Islet of Langerhans (tissue), 1 donor: ENCODE results near the gene SYF2.
"Not testable (repeated sequence)": the region's sequence is repeated elsewhere in the genome, so short reads cannot be mapped to it uniquely, and the experiment has no call there.

Source experiments
- FAIRE-seq: peaks from one replicate; lab custom pipeline; 2011; peaks lifted over from hg19 to GRCh38; lab: Jason Lieb, UNC

Gene SYF2

GRCh38 chr1:25205786-25206185 is 26.5 kb downstream of the SYF2 start:
- no peak for FAIRE-seq

- peak; percentile 74 for FAIRE-seq
These were observed 27.4 kb downstream of the SYF2 start for GRCh38 chr1:25204797-25205480.

GRCh38 chr1:25201006-25201405 is 31.3 kb downstream of the SYF2 start:
- FAIRE-seq = no peak

GRCh38 chr1:25199819-25200620 is 32.3 kb downstream of the SYF2 start:
- no peak for FAIRE-seq

GRCh38 chr1:25198663-25199252 is 33.5 kb downstream of the SYF2 start:
- no peak for FAIRE-seq

- no peak for FAIRE-seq
These were observed 34.2 kb downstream of the SYF2 start for GRCh38 chr1:25197982-25198662.

GRCh38 chr1:25197235-25197975 is 34.9 kb downstream of the SYF2 start:
- FAIRE-seq = no peak

GRCh38 chr1:25196830-25197229 is 35.5 kb downstream of the SYF2 start:
- FAIRE-seq = no peak

- FAIRE-seq = no peak
These were observed 36.5 kb downstream of the SYF2 start for GRCh38 chr1:25195835-25196234.

GRCh38 chr1:25194572-25195020 is 37.7 kb downstream of the SYF2 start:
- no peak for FAIRE-seq

GRCh38 chr1:25194054-25194453 is 38.2 kb downstream of the SYF2 start:
- no peak for FAIRE-seq

GRCh38 chr1:25193229-25193628 is 39.1 kb downstream of the SYF2 start:
- no peak for FAIRE-seq

- no peak for FAIRE-seq
These were observed 40.1 kb downstream of the SYF2 start for GRCh38 chr1:25192154-25192553.

GRCh38 chr1:25190260-25190659 is 42.0 kb downstream of the SYF2 start:
- no peak for FAIRE-seq

- FAIRE-seq = not testable (repeated sequence)
These were observed 44.4 kb downstream of the SYF2 start for GRCh38 chr1:25187904-25188303.

GRCh38 chr1:25187077-25187476 is 45.2 kb downstream of the SYF2 start:
- no peak for FAIRE-seq

GRCh38 chr1:25186161-25187007 is 45.9 kb downstream of the SYF2 start:
- no peak for FAIRE-seq

GRCh38 chr1:25185409-25186160 is 46.7 kb downstream of the SYF2 start:
- FAIRE-seq = no peak

GRCh38 chr1:25184001-25184762 is 48.1 kb downstream of the SYF2 start:
- no peak for FAIRE-seq
